ENCODE measurements around the gene CRMP1.
A peak's percentile ranks its signal among the peaks of the same experiment; 100 is the strongest.

CRMP1 gene

DNA sequence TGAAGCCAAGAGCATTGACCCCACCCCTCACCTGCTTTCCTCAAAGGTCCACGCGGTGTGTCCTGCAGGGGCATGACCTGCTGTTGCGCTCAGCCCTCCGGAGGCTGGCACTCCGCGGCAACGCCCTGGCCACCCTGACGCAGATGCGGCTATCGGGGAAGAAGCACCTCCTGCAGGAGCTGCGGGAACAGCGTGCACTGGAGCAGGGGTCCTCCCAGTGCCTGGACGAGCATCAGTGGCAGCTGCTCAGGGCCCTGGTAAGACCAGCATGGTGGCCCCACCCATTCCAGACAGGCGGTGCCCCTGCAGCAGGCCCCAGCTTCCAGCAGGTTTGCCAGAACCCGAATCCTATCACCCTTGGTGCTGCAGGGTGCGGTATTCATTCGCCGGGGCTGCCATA is 95.9 kb downstream of the CRMP1 start:
- DNase-seq (ENCODE audit: low read depth) = no peak

DNA sequence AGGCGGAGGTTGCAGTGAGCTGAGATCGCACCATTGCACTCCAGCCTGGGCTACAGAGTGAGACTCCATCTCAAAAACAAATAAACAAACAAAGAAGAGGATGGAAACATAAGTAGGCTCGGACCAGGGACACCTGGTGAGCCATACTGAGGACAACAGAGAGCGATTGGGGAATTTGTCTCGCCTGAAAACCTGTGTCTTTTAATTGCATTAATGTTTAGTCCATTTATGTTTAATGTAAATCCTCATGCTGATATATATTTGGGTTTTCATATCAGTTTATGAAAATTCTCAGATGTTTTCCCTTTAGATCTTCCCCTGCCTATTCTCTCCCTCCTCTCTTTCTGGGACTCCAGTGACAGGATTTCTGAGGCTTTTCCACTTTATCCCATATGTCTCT is 97.3 kb downstream of the CRMP1 start:
- no peak for DNase-seq (ENCODE audit: low read depth)

DNA sequence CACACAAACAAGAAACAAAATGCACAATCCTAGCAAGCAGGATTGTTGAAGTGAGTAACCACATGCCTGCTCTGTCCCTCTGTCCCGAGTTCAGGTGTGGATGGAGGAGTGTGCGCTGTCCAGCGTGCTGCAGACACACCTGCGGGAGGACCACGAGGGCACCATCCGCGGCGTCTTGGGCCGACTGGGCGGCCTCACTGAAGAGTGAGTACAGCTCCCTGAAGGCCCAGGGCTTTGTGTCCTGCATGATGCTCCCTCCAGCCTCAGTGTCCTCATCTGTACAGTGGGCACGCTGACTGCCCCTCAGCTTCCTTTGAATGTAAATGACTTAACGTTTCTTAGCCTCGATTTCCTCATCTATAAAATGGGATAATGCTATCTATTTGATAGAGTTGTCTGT is 99.4 kb downstream of the CRMP1 start:
- DNase-seq (ENCODE audit: low read depth) = no peak

DNA sequence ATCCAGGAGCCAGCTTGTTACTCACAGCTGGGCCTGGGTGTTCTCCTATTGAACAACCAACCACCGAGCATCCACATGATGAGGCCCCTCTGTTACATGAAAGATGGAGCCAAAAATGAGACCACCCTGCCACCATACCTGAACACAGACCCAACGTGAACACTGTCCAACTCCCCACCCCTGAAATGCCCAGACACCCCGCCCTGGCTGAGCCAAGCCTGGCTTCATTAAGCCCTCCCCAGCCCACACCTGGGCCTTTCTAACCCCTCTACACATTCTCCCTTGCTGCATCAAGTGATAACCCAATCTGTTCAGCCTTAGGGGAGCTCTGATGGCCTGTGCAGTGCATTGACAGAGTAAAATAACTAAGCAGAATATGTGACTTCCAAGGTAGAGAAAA is 101.2 kb downstream of the CRMP1 start:
- no peak for DNase-seq (ENCODE audit: low read depth)

DNA sequence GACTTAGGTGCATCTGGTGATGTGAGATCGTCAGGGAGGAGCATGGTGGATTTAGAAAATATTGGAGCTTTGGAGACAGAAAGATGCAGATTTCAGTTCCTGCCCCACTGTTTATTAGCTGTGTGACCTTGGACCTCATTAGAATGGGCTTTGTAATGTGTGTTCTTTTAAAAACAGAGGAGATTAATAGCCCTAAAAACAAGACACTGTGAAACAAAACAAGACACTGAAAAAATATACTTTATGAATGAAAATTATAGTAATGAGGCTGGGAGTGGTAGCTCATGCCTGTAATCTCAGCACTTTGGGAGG is 102.4 kb downstream of the CRMP1 start:
- DNase-seq (ENCODE audit: low read depth) = no peak

DNA sequence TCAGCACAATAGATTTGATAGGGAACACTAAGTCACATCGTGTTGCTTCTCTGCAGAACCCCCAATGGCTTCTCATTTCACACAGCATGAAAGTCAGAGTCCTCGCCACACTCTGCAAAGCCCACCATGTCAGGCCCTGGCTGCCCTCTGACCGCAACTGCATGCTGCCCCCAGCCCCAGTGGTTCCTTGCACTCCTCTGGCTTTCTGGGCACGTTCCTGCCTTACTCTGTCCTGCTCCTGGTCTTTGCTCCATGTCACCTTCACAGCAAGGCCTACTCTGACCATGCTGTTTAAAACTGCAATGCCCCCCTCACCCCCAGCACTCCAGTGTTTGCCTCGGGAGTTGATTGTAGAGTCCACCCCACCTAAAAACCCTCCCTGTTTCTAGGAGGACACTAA is 103.7 kb downstream of the CRMP1 start:
- DNase-seq (ENCODE audit: low read depth) = no peak

DNA sequence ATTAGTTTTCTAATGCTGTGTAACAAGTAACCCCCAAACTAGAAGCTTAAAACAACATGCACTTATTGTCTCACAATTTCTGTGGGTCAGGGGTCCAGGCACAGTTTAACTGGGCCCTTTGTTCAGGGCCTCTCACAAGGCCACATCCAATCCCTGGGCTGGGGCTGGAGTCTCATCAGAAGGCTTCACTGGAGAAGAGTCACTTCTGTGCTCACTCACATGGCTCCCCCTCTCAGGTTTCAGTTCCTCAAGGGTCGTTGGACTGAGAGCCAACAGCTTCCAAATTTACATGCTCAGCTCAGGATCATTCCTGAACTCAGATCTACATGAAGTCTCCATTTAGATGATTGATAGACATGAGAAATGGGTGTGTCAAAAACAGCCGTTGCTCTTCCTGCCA is 104.7 kb downstream of the CRMP1 start:
- no peak for DNase-seq (ENCODE audit: low read depth)

DNA sequence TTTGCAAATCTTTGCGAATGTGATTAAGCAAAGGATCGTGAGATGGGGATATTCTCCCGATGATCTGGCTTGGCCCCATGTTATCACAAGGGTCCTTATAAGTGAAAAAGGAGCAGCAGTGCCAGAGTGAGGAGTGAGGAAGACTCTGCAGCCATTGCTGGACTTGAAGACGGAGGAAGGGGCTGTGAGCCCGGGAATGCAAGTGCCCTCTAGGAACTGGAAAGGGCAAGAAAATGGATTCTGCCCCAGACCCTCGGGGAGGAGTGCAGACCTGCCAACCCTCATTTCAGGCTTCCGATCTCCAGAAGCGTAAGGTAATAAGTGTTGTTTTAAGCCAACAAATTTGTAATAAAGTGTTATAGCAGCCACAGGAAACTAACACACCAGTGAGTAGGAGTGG is 105.6 kb downstream of the CRMP1 start:
- DNase-seq (ENCODE audit: low read depth) = no peak

DNA sequence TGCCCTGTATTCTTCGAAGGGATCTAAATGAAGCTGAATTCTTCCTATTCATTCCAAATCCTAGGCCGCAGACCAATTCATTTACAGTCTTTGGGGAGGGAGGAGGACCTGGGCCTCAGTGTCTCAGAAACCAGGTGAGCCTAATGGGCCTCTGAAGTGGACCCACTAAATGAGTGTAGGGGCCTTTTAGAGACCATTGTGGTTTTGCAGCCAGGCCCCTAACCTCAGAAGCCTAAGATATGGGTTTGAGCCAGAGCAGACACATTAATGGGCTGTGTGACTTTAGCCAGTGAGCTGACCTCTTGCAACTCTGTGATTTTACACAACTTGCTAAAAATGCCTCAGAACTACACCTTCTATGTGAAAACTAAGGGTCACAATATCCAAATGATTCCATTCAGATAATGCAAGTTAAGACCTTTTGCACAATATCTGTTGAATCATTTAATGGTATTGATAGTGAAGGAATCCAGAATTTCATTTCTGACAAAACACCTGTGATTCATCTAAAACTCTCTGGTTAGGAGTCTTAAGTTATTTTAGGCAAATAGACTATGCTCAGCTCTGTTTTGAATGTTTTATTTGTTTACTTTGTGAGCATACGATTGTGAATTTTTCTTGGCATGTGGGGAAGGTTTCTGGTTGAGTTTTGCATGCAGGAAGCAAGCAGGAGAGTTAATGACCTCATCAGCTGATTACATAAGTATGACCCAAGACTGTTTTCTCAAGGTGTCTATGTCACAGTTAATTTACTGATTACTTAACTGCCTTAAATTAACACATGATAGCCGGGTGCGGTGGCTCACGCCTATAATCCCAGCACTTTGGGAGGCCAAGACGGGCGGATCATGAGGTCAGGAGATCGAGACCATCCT is 106.8 kb downstream of the CRMP1 start:
- peak; percentile 61 for DNase-seq (ENCODE audit: low read depth)

DNA sequence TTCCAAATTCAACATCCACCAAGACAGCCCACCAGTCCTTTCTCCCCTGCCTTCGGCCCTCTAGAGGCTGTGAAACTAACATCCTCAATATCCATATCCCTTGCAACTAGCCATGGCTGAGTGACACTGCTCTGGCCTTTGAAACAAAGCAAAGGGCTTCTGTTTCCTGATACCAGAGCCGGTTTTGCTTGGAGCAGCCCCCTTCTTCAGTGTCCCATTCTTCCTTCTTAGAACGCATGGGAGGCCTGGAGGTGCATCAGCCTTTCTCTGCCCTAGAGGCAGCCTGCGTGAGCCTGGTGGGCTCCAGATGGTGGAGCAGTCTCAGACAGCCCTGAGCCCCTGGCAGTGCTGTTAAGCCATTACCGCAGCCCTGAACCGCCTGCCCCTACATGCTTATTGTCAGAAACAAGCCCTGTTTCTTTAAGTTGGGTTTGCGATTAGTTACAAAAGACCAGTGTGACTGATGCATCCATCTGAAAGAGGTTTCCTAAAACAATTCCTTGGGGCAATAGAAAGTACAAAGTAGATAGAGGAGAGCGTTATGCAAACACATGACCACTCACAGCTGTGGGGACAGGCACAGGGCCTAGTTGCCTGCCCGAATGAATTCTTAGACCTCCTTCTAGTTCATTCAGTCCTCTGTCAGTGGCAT is 107.8 kb downstream of the CRMP1 start:
- no peak for DNase-seq (ENCODE audit: low read depth)

DNA sequence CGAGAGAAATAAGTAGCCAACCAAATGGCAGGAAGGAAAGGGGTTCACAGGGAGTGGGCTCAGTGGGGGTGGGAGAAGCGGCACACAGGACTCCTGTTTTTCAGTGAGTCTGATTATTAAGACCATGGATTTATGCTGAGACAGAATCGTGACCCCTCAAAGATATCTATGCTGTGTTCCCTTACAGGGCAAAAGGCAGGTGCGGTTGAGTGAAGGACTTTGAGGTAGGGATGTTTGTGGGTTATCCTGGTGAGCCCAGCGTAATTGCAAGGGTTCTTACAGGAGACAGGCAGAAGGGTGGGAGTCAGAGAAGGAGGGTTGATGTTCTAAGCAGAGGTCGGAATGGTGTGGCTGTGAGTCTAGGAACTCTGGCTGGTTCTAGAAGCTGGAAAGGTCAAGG is 108.9 kb downstream of the CRMP1 start:
- DNase-seq (ENCODE audit: low read depth) = no peak

DNA sequence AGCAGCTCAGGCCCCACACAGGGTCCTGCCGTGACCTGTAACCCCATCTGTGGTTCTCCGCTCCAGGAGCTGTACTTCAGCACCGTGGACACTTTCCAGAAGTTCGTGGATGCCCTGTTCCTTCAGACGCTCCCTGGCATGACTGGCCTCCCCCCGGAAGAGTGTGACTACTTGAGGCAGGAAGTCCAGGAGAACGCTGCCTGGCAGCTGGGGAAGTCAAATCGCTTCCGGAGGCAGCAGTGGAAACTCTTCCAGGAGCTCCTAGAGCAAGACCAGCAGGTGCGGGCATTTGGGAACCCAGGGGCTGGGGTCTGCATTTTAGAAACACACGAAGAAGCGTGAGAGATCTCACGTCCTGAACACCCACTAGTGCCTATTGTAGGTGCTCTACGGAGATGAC is 109.4 kb downstream of the CRMP1 start:
- no peak for DNase-seq (ENCODE audit: low read depth)

DNA sequence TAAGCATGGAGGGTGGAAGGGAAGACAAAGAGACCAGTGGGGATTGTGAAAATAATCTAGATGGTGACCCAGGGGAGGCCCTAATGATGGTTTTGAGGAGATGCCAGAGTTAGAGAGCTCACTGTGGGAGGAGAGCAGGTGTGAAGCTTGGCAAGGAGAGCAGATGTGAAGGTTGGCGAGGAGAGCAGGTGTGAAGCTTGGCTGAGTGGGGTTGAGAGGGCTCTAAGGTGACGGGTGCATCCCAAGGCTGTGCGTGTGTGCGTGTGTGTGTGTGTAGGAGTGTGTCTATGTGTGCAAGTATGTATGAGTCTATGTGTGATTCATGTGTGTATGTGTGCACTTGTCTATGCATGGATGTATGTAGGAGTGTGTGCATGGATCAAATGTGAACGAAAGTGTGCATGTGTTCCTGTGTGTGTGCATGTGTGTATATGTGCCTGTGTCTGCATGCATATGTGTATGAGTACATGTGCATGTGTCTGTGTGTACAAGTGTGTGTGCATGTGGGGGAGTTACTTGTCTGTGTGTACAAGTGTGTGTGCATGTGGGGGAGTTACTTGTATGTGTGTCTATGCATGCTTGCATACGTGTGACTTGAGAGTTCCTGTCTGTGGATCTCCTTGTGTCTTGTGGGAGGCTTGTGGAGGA is 109.9 kb downstream of the CRMP1 start:
- no peak for DNase-seq (ENCODE audit: low read depth)

DNA sequence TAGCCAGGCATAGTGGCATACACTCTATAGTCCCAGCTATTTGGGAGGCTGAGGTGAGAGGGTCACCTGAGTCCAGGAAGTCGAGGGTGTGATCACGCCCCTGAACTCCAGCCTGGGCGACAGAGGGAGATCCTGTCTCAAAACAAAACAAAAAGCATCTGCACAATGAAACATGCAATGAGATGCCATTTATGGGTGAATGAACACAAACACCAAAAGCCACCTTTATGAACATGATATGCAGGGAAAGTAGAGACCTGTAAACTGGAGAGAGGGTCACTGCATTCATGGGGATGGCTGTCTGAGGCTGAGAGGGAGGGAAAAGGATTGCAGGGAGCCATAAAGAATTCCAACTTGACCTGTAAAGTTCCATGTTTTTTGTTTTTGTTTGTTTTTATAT is 111.2 kb downstream of the CRMP1 start:
- DNase-seq (ENCODE audit: low read depth) = no peak

DNA sequence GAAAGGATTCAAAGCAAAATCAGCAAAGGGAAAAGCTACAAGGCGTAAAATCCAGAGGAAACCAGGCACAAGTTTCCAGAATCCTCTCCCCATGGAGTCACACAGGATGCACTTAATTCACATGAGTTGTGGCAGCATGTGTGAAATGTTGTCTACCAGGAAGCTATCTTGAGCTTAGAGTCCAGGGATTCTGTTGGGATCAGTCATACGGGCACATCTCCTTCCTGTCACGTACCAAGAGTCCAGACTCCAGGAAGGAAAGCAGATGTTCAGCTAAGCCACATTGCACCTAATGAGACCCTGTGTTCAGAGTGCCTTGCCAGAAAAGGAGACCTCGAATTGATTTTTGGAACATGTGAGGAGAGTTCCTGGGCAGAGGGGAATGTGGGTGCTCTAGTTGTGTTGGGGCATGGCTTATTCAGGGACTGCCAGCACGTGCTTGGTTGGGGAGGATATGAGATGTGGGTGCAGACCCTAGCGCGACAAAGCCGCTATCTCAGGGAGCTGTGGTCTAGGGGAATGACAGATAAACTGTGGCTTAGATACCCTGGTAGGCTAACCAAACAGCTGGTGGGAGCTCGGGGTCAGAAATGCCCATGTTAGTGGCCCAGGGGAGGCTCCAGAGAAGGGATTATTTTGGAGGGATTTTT is 111.9 kb downstream of the CRMP1 start:
- DNase-seq (ENCODE audit: low read depth) = no peak

DNA sequence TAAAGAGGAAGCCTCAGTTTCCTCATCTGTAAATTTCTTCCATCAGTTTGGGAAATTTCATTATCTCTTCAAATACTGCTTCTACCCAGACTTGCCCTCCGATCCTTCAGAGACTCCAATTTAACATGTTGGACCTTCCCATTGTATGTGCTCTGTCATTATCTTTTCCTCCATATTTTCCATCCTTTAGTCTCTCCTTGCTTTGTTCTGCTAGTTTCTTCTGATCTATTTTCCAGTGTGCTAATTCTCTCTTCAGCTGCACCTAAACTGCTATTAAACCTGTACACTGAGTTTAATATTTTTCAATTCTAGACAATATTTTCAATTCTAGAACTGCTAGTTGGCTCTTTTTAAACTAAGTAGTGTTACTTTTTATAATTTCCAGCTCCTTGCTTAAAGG is 116.4 kb downstream of the CRMP1 start:
- no peak for DNase-seq (ENCODE audit: low read depth)

DNA sequence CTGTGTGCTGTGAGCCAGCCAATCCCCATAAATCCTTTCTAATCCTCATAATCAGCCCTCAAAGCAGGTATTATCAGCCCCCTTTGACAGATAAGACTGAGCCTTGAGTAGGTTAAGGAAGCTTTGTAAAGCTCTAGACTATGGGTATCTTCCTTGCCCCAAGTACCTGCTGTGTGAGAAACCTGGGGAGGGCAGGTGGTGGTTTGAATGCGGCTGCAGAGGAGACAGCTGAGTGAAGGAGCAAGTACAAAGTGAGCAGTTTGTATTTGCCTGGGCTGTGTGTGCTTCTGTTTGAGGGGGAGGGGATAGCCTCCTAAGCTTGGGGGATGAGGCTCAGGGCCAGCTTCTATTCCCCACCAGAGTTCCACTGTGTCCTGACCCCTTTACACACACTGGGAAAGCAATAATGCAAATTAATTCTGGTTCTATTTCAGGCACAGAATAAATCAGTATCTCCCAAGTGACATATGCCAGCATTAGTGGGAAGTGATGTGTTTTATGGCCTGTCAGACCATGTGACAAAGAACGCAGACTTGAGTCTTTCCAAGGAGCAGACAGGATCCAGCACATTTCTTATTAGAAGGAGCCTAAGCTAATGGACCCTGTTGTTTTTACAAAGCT is 118.4 kb downstream of the CRMP1 start:
- DNase-seq (ENCODE audit: low read depth) = no peak

DNA sequence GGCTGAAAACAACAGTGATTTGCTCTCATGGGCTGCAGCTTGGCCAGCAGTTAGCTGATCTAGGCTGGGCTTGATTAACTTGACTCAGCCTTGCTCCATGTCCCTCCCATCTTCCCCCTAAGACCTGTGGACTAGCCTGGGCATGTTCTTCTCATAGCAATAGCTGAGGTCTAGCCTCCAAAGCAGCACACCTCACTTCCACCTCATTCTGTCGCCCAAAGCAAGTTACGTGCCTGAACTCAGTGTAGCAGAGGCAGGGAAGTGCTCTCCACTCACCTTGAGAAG is 119.7 kb downstream of the CRMP1 start:
- peak; percentile 50 for DNase-seq (ENCODE audit: low read depth)

DNA sequence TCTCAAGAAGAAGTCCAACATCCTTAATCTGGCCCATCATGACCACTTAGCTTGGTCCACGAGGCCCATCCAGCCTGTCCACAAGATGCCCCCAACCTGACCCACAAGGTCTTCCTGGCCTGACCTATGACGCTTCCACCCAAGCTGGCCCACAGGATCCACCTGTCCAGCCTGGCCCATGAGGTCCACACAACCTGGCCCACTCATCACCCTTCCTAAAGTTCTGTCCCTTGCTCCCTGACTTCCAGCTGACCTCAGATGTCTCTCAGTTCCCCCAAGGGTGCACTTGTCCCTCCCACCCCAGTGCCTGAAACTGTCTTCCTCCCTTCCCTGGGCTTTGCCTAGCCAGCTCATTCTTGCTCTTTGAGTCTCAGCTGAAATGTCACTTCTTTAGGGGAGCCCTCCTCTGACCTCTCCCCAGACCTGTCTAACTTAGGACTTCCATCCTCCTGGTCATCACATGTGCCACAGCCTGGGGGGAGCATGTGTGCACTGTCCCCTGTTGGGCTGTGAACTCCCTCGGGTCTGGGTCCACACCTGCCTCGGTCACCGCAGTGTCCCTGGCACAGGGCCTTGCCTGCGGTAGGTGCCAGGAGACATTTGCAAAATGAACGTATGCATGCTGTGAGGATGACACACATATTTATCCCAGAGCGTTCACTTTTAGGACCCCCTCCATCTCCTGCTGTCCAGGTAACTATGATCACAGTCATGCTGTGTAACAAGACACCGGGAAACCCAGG is 120.2 kb downstream of the CRMP1 start:
- DNase-seq (ENCODE audit: low read depth) = no peak
